OCI-LY7 (cell line): Measurements from ENCODE around the gene CRAMP1. TPM values are rescaled to one million over a fixed set of nuclear protein-coding genes. Genes with fewer than 3 reads are reported as not detected.

Experiments used
- BruUV-seq: library from RNA; stranded (reverse); fragments of 400-500 nt; replicated peaks from 2 replicates; lab custom pipeline; 2021; lab: Mats Ljungman, UMichigan
- CTCF ChIA-PET: fragments of 300-600 bp; sonication (Branson Sonifier 250); formaldehyde crosslinking; loops from one replicate; lab custom pipeline; 2022; ENCODE audit warnings: antibody characterized with exemption; ENCODE audit not compliant: unreplicated experiment; lab: Charles Lee
- POLR2A ChIA-PET: fragments of 300-600 bp; sonication (Branson Sonifier 250); formaldehyde crosslinking; loops from one replicate; lab custom pipeline; 2022; ENCODE audit warnings: antibody characterized with exemption; lab: Charles Lee
- DNase-seq: peaks from one replicate; pipeline ENCODE4 v3.0.0-alpha.2; 2015; ENCODE audit warnings: low spot score
- H2AFZ ChIP-seq: fragments of 200-600 bp; sonication (generic), shearing (Covaris generic); 2 replicates; pipeline ENCODE4 v1.6.1; 2014; ENCODE audit warnings: mild to moderate bottlenecking, antibody characterized with exemption, low read length, moderate library complexity
- H3K27ac ChIP-seq: fragments of 200-600 bp; sonication (generic); 2 replicates; pipeline ENCODE4 v1.5.1; 2014; ENCODE audit warnings: mixed run types, low read depth, mild to moderate bottlenecking, moderate library complexity, low read length, inconsistent platforms; ENCODE audit not compliant: poor library complexity, severe bottlenecking
- H3K36me3 ChIP-seq: fragments of 200-600 bp; sonication (generic); 2 replicates; pipeline ENCODE4 v1.6.1; 2014; ENCODE audit warnings: mild to moderate bottlenecking, antibody characterized with exemption, low read length, moderate library complexity, mixed read lengths; ENCODE audit not compliant: insufficient read depth
- H3K4me1 ChIP-seq: fragments of 200-600 bp; sonication (generic); 2 replicates; pipeline ENCODE4 v1.5.1; 2014; ENCODE audit warnings: mild to moderate bottlenecking, low read length; ENCODE audit not compliant: insufficient read depth, poor library complexity, severe bottlenecking
- H3K4me2 ChIP-seq: fragments of 200-600 bp; sonication (generic); 2 replicates; pipeline ENCODE4 v1.6.1; 2014; ENCODE audit warnings: mild to moderate bottlenecking, low read length
- H3K4me3 ChIP-seq: fragments of 200-600 bp; sonication (generic); 2 replicates; pipeline ENCODE4 v1.5.1; 2014; ENCODE audit warnings: mild to moderate bottlenecking, low read depth, low read length; ENCODE audit not compliant: poor library complexity, severe bottlenecking
- H3K79me2 ChIP-seq: fragments of 200-600 bp; sonication (generic); 2 replicates; pipeline ENCODE4 v1.6.1; 2016; ENCODE audit warnings: low read depth, mild to moderate bottlenecking, low read length, moderate library complexity, mixed read lengths; ENCODE audit not compliant: insufficient read depth
- H3K9me2 ChIP-seq: fragments of 200-600 bp; sonication (generic); 2 replicates; pipeline ENCODE4 v1.6.1; 2016; ENCODE audit warnings: mild to moderate bottlenecking, low read length, mixed read lengths; ENCODE audit not compliant: insufficient read depth
- H3K9me3 ChIP-seq: fragments of 200-600 bp; sonication (generic); 2 replicates; pipeline ENCODE4 v1.6.1; 2014; ENCODE audit warnings: mild to moderate bottlenecking, mixed run types, low read length, mixed read lengths
- H4K20me1 ChIP-seq: fragments of 200-600 bp; sonication (generic); 2 replicates; pipeline ENCODE4 v1.6.1; 2014; ENCODE audit warnings: mild to moderate bottlenecking, antibody characterized with exemption, low read length, moderate library complexity, mixed read lengths; ENCODE audit not compliant: insufficient read depth
- EZH2phosphoT487 ChIP-seq: fragments of 200-600 bp; sonication (generic); IDR thresholded peaks from 2 replicates; pipeline ENCODE4 v1.6.1; 2018; ENCODE audit warnings: low read depth, borderline replicate concordance, mild to moderate bottlenecking, mixed run types, antibody characterized with exemption, low read length, moderate library complexity, mixed read lengths
- intact Hi-C: fragments of 100-400 bp; cut with micrococcal nuclease; formaldehyde crosslinking; loops from one replicate; pipeline ENCODE4 v1.10.0; 2022; ENCODE audit not compliant: unreplicated experiment
- total RNA-seq, 2 experiments: library from RNA; depleted of rRNA in 1 of 2; stranded (reverse); fragments of >200 nt in 1 of 2; shearing (Covaris generic) in 1 of 2; gene quantifications; 2 replicates each; pipeline ENCODE4 v1.2.3, GENCODE V29; 2014 to 2022
- TF ChIP-seq, protein P1 (sequence below): fragments of 200-600 bp; sonication (generic); conservative IDR thresholded peaks from 2 replicates; pipeline ENCODE4 v1.5.1; 2014; ENCODE audit warnings: mild to moderate bottlenecking, antibody characterized with exemption, low read length, moderate library complexity, mixed read lengths

CRAMP1 gene
- total RNA-seq, 2 experiments from 2014 or later, result 10.5 to 33.6 TPM

DNA sequence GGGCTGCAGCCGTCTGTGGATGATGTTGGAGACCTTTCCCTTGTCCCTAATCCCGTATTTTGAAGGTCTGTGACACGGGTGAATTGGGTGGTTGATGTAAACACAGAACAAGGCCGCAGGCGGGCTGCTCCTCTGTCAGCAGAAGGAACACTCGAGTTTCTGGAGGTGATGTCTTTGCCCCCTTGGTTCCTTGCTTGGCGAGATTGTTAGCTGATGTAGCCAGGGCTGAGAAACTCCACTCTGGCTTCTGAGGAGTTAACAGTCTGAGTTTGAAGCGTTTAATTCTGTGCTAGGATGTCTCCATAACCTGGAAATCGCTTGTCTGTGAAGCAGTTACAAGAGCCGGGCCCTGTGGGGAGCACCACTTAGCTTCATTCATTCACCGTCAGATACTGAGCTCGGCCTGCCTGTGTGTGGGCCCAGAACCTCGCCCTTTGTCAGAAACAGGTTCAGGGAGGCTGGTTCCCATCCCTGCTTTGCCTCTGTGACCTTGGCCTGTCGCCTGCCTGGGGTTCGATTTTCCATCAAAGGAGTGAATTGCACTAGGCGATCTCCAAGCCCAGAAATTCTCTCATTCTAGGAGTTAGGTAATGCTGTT lies 95.1 kb downstream of the CRAMP1 start:
- H3K79me2 ChIP-seq, result peaks cover 52% of the 10 kb centered on the region
- TF ChIP-seq, protein P1, sequence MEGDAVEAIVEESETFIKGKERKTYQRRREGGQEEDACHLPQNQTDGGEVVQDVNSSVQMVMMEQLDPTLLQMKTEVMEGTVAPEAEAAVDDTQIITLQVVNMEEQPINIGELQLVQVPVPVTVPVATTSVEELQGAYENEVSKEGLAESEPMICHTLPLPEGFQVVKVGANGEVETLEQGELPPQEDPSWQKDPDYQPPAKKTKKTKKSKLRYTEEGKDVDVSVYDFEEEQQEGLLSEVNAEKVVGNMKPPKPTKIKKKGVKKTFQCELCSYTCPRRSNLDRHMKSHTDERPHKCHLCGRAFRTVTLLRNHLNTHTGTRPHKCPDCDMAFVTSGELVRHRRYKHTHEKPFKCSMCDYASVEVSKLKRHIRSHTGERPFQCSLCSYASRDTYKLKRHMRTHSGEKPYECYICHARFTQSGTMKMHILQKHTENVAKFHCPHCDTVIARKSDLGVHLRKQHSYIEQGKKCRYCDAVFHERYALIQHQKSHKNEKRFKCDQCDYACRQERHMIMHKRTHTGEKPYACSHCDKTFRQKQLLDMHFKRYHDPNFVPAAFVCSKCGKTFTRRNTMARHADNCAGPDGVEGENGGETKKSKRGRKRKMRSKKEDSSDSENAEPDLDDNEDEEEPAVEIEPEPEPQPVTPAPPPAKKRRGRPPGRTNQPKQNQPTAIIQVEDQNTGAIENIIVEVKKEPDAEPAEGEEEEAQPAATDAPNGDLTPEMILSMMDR, result no peak
- TF ChIP-seq EZH2phosphoT487, result no peak

DNA sequence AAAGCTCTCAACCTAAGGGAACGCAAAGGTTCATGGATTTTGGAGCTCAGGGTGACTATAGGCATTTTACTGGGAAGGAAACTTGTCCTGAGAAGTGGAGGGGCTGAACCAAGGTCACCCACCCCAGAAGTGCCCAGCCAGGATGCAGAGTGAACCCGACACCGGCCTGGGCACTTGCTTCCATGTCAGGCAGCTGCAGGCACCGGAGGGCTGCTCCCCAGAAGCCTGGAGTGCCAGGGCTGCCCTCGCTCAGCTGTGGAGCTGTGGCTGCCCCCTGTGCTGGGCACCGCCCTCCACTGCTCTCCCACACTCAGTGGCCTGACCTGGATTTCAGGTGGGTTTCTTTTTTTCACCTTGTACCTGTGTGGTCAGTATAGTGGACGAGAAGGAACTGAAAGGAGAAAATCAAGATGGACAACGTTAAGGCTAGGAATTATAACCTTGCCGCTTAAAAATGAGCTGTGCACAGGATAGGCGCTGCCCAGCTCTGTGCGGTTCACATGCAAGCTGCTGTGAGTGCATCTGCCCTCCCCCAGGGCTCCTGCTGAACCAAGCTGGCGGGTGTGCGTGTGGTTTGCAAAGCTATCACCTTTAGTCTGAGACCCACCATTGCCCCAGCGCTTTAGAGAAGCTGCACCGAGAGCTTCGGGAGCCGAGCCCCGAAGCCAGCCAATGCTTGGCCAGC lies 96.1 kb downstream of the CRAMP1 start:
- BruUV-seq, result no TSS peak
- ChIA-PET CTCF (no interaction called here), POLR2A (interaction anchor here (1.4 kb wide), 1 partner anchor 52 kb away, joined by 3 read pairs; no protein-coding TSS in a partner anchor)
- intact Hi-C loops, result no loop called here
- TF ChIP-seq, protein P1, result no peak
- TF ChIP-seq EZH2phosphoT487, result no peak
- H3K9me2 ChIP-seq, result no peaks in the 10 kb centered on the region
- H3K4me3 ChIP-seq, result peak overlapping the region; percentile 83
- peaks cover 61% of the 10 kb centered on the region for H3K79me2 ChIP-seq
- H2AFZ ChIP-seq, result no peak overlapping the region
- no peaks in the 10 kb centered on the region for H3K9me3 ChIP-seq
- peaks cover 15% of the 10 kb centered on the region; the same call in 1 of the 2 replicates for H4K20me1 ChIP-seq
- peaks cover 18% of the 10 kb centered on the region for H3K36me3 ChIP-seq
- DNase-seq, result no peak
- peak overlapping the region; percentile 90 for H3K4me2 ChIP-seq
- peaks cover 52% of the 10 kb centered on the region for H3K4me1 ChIP-seq
- no peak overlapping the region for H3K27ac ChIP-seq

More for the DNA sequence above, 95.1 kb downstream of the CRAMP1 start:
- Histone ChIP-seq H3K4me2 (peak overlapping the region; percentile 90), H3K36me3 (peaks cover 27% of the 10 kb centered on the region), H3K4me1 (peaks cover 43% of the 10 kb centered on the region), H3K27ac (peak overlapping the region; percentile 57), H3K9me2 (no peaks in the 10 kb centered on the region), H3K9me3 (no peaks in the 10 kb centered on the region), H2AFZ (no peak overlapping the region), H4K20me1 (peaks cover 15% of the 10 kb centered on the region; the same call in 1 of the 2 replicates), H3K4me3 (peak overlapping the region; percentile 83)
- peak; percentile 44 for DNase-seq
- intact Hi-C loops, result loop anchor here (2.0 kb wide), 1 partner anchor 66 kb away; the partner anchor contains the start of genes EME2 and MRPS34
- ChIA-PET POLR2A (interaction anchor here (0.8 kb wide), 1 partner anchor 971 kb away, joined by 5 read pairs; no protein-coding TSS in a partner anchor), CTCF (no interaction called here)
- BruUV-seq, result TSS peak; percentile 41
